Measurements from ENCODE around the gene TGFB3.

TGFB3 gene

GRCh38 chr14:75960231-75960630 lies 21.6 kb downstream of the TGFB3 start:
- Histone ChIP-seq H3K4me2 (ENCODE audit: low read length) (no peak overlapping the region), H3K9ac (no peak overlapping the region), H3K27ac (no peak overlapping the region), H3K9me3 (ENCODE audit: control insufficient read depth, low read length) (no peaks in the 10 kb centered on the region), H3K79me2 (no peaks in the 10 kb centered on the region), H2AFZ (no peak overlapping the region), H3K4me1 (no peaks in the 10 kb centered on the region), H3K4me3 (ENCODE audit: low read depth, low read length) (no peak overlapping the region), H3K36me3 (ENCODE audit: control insufficient read depth, insufficient read depth, low read length) (no peaks in the 10 kb centered on the region), H3K27me3 (ENCODE audit: control insufficient read depth, insufficient read depth, low read length) (no peaks in the 10 kb centered on the region)
- no peak for TF ChIP-seq CTCF (IDR thresholded peaks at IDR 0.05)

GRCh38 chr14:75959031-75959430 lies 22.8 kb downstream of the TGFB3 start:
- Histone ChIP-seq H3K9ac (no peak overlapping the region), H3K79me2 (no peaks in the 10 kb centered on the region), H2AFZ (no peak overlapping the region), H3K9me3 (ENCODE audit: control insufficient read depth, low read length) (no peaks in the 10 kb centered on the region), H3K27ac (no peak overlapping the region), H3K4me3 (ENCODE audit: low read depth, low read length) (no peak overlapping the region), H3K36me3 (ENCODE audit: control insufficient read depth, insufficient read depth, low read length) (no peaks in the 10 kb centered on the region), H3K4me1 (no peaks in the 10 kb centered on the region), H3K27me3 (ENCODE audit: control insufficient read depth, insufficient read depth, low read length) (no peaks in the 10 kb centered on the region), H3K4me2 (ENCODE audit: low read length) (no peak overlapping the region)
- TF ChIP-seq CTCF (IDR thresholded peaks at IDR 0.05) = no peak

GRCh38 chr14:75952489-75952888 lies 29.3 kb downstream of the TGFB3 start:
- Histone ChIP-seq H3K27me3 (ENCODE audit: control insufficient read depth, insufficient read depth, low read length) (no peaks in the 10 kb centered on the region), H3K36me3 (ENCODE audit: control insufficient read depth, insufficient read depth, low read length) (no peaks in the 10 kb centered on the region), H2AFZ (no peak overlapping the region), H3K9ac (no peak overlapping the region), H3K4me3 (ENCODE audit: low read depth, low read length) (no peak overlapping the region), H3K4me2 (ENCODE audit: low read length) (no peak overlapping the region), H3K27ac (no peak overlapping the region), H3K79me2 (no peaks in the 10 kb centered on the region), H3K9me3 (ENCODE audit: control insufficient read depth, low read length) (no peaks in the 10 kb centered on the region), H3K4me1 (no peaks in the 10 kb centered on the region)
- TF ChIP-seq CTCF (IDR thresholded peaks at IDR 0.05) = no peak

GRCh38 chr14:75946785-75947184 lies 35.0 kb downstream of the TGFB3 start:
- Histone ChIP-seq H3K4me1 (no peaks in the 10 kb centered on the region), H3K4me2 (ENCODE audit: low read length) (no peak overlapping the region), H3K79me2 (no peaks in the 10 kb centered on the region), H3K27ac (no peak overlapping the region), H3K9me3 (ENCODE audit: control insufficient read depth, low read length) (no peaks in the 10 kb centered on the region), H3K4me3 (ENCODE audit: low read depth, low read length) (no peak overlapping the region), H3K27me3 (ENCODE audit: control insufficient read depth, insufficient read depth, low read length) (no peaks in the 10 kb centered on the region), H2AFZ (no peak overlapping the region), H3K36me3 (ENCODE audit: control insufficient read depth, insufficient read depth, low read length) (no peaks in the 10 kb centered on the region), H3K9ac (no peak overlapping the region)
- no peak for TF ChIP-seq CTCF (IDR thresholded peaks at IDR 0.05)

- Histone ChIP-seq H3K36me3 (ENCODE audit: control insufficient read depth, insufficient read depth, low read length) (no peaks in the 10 kb centered on the region), H3K27ac (no peak overlapping the region), H3K9me3 (ENCODE audit: control insufficient read depth, low read length) (no peaks in the 10 kb centered on the region), H3K79me2 (no peaks in the 10 kb centered on the region), H3K4me2 (ENCODE audit: low read length) (no peak overlapping the region), H3K4me1 (no peaks in the 10 kb centered on the region), H3K4me3 (ENCODE audit: low read depth, low read length) (no peak overlapping the region), H3K27me3 (ENCODE audit: control insufficient read depth, insufficient read depth, low read length) (no peaks in the 10 kb centered on the region), H3K9ac (no peak overlapping the region), H2AFZ (no peak overlapping the region)
- no peak for TF ChIP-seq CTCF (IDR thresholded peaks at IDR 0.05)
Observed at GRCh38 chr14:75944607-75945241, 37.1 kb downstream of the TGFB3 start.
